ENCODE results near the gene SYT1.

GRCh38 chr12:78886719-78887407 lies 22.3 kb downstream of the SYT1 start:
- no peak for TF ChIP-seq CTCF (tag by site-specific recombination; IDR thresholded peaks at IDR 0.05)
- TF ChIP-seq KLF1 (tag by site-specific recombination; IDR thresholded peaks at IDR 0.05) = no peak
- TF ChIP-seq, protein P1, sequence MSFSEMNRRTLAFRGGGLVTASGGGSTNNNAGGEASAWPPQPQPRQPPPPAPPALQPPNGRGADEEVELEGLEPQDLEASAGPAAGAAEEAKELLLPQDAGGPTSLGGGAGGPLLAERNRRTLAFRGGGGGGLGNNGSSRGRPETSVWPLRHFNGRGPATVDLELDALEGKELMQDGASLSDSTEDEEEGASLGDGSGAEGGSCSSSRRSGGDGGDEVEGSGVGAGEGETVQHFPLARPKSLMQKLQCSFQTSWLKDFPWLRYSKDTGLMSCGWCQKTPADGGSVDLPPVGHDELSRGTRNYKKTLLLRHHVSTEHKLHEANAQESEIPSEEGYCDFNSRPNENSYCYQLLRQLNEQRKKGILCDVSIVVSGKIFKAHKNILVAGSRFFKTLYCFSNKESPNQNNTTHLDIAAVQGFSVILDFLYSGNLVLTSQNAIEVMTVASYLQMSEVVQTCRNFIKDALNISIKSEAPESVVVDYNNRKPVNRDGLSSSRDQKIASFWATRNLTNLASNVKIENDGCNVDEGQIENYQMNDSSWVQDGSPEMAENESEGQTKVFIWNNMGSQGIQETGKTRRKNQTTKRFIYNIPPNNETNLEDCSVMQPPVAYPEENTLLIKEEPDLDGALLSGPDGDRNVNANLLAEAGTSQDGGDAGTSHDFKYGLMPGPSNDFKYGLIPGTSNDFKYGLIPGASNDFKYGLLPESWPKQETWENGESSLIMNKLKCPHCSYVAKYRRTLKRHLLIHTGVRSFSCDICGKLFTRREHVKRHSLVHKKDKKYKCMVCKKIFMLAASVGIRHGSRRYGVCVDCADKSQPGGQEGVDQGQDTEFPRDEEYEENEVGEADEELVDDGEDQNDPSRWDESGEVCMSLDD (tag by site-specific recombination; IDR thresholded peaks at IDR 0.05) = no peak
- no peak for TF ChIP-seq GLI4 (tag by site-specific recombination; IDR thresholded peaks at IDR 0.05)
- no peak for TF ChIP-seq KLF9 (tag by site-specific recombination; IDR thresholded peaks at IDR 0.05; ENCODE audit: low read depth)
- no peak for TF ChIP-seq ZSCAN16 (tag by site-specific recombination; IDR thresholded peaks at IDR 0.05)
- TF ChIP-seq, protein P2, sequence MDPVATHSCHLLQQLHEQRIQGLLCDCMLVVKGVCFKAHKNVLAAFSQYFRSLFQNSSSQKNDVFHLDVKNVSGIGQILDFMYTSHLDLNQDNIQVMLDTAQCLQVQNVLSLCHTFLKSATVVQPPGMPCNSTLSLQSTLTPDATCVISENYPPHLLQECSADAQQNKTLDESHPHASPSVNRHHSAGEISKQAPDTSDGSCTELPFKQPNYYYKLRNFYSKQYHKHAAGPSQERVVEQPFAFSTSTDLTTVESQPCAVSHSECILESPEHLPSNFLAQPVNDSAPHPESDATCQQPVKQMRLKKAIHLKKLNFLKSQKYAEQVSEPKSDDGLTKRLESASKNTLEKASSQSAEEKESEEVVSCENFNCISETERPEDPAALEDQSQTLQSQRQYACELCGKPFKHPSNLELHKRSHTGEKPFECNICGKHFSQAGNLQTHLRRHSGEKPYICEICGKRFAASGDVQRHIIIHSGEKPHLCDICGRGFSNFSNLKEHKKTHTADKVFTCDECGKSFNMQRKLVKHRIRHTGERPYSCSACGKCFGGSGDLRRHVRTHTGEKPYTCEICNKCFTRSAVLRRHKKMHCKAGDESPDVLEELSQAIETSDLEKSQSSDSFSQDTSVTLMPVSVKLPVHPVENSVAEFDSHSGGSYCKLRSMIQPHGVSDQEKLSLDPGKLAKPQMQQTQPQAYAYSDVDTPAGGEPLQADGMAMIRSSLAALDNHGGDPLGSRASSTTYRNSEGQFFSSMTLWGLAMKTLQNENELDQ (tag by site-specific recombination; IDR thresholded peaks at IDR 0.05; ENCODE audit: low read depth) = no peak
- TF ChIP-seq ZNF768 (tag by site-specific recombination; IDR thresholded peaks at IDR 0.05) = no peak
- no peak for TF ChIP-seq ZNF350 (tag by site-specific recombination; IDR thresholded peaks at IDR 0.05)
- no peak for TF ChIP-seq ZSCAN18 (tag by site-specific recombination; IDR thresholded peaks at IDR 0.05)

Data from HEK293 (cell line).